SK-MEL-5 (cell line): Measurements from ENCODE around the gene CDH4. TPM values are rescaled to one million over a fixed set of nuclear protein-coding genes. Genes with fewer than 3 reads are reported as not detected.
A peak's percentile ranks its signal among the peaks of the same experiment; 100 is the strongest.

Experiments
- DNase-seq: peaks from one replicate; pipeline ENCODE4 v3.0.0-alpha.2; 2016; ENCODE audit warnings: low read depth, low spot score
- in situ Hi-C: cut with HindIII; loops from 2 replicates; pipeline ENCODE4 v1.10.0; 2016; ENCODE audit warnings: low sequenced_read_pairs, high pct_unique_total_duplicates, low pct_unique_long_range_greater_than_20kb
- total RNA-seq: library from RNA; depleted of rRNA; stranded (reverse); fragments of >200 nt; shearing (Covaris generic); gene quantifications from 2 replicates; pipeline ENCODE4 v1.2.3, GENCODE V29; 2014

CDH4 gene
- total RNA-seq, 1 experiment from 2014 or later = not detected

DNA sequence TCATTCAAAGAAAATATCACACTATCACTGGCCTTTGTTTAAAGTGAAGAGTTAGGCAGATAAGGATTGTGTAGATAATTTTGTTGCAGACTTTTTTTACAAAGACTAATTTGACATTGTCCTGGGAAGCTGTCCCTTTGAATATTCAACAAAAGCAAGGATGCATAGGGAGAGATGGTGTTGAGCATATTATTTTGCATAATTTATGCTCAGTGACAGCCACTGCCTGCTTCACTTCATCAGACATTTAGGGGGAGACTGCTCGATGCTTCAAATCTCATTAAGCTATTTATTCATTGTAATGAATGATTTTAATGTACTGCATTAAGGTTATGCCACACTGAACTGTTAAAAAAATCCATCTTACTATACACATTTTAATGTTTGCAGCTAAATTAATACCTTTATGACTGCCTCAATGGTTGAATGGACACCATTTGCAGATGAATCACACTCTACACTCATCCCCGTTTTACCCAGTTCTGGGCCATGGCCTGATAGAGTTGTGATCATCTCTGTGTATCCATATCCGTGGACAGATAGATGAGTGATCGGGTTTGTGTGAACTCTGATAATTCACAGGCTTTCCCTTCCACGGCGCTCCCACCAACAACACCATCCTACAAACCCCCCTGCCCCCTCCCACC is 128.0 kb downstream of the CDH4 start:
- in situ Hi-C loops = no loop called here
- no peak for DNase-seq

GRCh38 chr20:61380545-61380915 is 128.5 kb downstream of the CDH4 start:
- DNase-seq = no peak
- in situ Hi-C loops = no loop called here

GRCh38 chr20:61382194-61382593 is 130.1 kb downstream of the CDH4 start:
- in situ Hi-C loops = no loop called here
- no peak for DNase-seq

- in situ Hi-C loops = no loop called here
- peak; percentile 24 for DNase-seq
These were observed 133.2 kb downstream of the CDH4 start for GRCh38 chr20:61385296-61385695.

GRCh38 chr20:61385731-61386130 is 133.7 kb downstream of the CDH4 start:
- no peak for DNase-seq
- in situ Hi-C loops = no loop called here

DNA sequence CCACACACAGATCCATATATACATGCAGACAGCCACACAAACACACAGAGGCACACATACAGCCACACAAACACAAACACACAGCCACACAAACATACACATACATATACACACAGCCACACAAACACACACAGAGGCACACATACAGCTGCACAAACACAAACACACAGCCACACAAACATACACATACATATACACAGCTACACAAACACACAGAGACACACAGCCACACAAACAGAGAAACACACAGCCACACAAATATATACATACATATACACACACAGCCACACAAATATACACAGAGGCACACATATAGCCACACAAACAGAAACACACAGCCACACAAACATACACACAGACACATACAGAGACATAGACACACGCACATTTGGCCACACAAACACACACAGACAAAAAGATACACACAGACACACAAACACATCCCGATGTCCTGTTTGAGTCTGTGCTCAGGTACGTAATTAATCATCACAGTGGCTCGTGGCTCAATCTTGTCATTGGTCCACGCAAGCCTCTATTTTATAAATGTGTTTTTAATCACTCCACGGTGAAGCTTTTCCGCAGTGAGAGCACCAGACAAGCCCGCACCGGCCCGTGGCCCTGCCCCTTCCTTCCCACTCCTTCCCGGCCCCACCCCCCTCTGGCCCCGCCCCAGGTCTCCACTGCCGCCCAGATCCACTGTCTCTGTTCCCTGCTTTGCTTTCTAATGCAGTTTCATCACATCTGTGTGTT is 135.3 kb downstream of the CDH4 start:
- in situ Hi-C loops = no loop called here
- DNase-seq = peak; percentile 27

DNA sequence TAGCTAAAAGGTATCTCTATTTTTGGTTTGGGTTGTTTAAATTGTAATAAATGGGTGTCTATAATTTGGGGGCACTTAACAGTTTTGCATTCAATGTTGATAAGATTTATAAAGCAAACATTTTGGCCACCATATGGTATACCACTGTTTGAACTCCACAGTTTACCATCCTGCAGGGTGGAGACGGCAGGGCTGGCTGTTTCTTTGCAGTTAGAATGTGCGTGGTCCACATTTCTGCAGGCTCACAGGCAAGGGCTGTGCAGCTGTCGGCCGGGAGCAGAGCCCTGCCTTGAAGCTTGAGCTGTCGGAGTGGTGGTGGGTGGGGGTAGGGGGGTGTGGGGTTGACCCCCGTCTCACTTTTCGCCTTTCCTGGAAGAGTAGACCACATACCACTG is 135.9 kb downstream of the CDH4 start:
- no peak for DNase-seq
- in situ Hi-C loops = no loop called here

DNA sequence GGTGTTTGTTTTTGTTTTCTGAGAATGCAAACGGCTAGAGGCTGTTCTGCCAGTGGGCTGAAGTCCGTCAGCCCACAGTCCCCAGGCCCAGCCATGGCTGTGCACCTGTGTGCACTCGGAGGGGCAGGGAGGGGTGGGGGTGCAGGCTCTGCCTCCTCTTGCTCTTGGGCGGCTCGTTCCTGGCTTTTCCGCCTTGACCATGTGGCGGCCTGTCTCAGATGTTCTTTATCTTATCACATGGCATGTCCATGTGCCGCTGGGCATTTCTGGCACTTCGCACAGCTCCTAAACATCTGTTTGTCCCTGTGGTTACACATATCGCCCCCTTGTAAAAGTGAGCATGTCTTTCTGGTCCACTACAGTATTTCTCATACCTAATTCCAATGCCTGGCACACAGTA is 137.0 kb downstream of the CDH4 start:
- in situ Hi-C loops = no loop called here
- no peak for DNase-seq

GRCh38 chr20:61391185-61391584 is 139.1 kb downstream of the CDH4 start:
- in situ Hi-C loops = no loop called here

DNA sequence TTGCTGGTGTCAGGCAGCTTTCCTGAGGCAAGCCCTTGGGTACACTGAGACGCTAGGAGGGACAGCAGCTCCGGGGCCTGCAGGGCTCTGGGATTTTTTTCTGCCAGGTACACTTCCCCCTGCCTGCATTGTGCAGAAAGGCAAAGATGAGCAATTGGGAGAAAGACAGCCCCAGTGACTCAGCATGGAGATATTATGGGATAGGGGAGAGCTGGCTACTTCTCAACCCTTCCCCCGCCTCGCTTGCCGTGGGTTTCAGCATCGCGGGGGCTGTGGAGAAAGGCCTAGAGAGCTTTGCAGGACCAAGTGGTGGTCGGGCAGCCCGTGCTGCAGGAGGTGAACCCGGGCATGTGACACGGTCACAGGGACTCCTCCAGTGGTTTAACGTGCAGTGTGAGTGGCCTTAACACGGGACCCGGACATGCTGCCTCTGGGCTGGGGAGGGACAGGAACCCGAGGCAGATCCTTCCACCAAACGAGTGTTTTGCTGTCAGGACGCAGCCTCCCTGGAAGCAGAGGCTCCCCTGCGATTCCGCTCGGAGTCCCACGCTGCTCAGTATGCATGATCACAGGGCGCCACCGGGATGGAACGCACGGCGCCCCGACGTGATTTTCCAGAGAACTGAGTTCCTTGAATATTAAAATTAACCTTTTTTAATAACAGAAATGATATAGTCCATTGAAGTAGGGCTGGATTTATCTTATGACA is 139.9 kb downstream of the CDH4 start:
- in situ Hi-C loops = no loop called here
- DNase-seq = no peak

More at GRCh38 chr20:61391185-61391584, 139.1 kb downstream of the CDH4 start:
- no peak for DNase-seq

DNA sequence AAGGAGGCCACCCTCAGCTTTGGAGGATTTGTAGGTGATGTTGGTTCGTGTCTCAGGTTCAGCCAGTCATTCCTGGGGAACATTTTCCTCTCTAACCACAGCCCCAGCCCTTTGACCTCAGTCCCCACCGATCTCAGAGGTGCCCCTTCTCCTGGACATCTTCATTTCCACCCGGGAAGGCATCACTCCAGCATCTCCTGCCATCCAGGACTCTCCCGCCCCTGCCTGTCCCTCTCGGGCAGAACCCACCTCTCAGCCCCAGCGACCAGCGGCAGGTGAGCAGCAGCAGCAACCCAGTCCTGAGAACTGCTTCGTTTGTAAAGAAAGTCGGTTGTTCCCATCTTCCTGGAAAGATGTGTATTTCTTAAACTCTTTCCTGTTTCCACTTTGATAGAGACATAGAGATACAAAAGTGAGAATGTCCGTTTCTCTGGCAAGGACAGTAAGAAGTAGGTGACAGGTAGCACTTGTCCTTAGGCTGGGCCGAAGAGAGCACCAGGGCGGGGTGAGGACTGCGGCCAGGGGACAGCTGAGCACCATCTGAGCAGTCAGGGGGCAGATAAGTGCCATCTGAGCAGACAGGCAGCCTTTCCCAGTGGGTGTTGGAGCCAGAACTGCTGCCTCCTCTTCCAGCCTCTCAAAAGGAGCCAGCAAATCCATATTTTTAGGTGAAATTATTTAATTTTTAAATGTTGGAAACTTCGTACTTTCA is 142.2 kb downstream of the CDH4 start:
- in situ Hi-C loops = no loop called here
- no peak for DNase-seq

DNA sequence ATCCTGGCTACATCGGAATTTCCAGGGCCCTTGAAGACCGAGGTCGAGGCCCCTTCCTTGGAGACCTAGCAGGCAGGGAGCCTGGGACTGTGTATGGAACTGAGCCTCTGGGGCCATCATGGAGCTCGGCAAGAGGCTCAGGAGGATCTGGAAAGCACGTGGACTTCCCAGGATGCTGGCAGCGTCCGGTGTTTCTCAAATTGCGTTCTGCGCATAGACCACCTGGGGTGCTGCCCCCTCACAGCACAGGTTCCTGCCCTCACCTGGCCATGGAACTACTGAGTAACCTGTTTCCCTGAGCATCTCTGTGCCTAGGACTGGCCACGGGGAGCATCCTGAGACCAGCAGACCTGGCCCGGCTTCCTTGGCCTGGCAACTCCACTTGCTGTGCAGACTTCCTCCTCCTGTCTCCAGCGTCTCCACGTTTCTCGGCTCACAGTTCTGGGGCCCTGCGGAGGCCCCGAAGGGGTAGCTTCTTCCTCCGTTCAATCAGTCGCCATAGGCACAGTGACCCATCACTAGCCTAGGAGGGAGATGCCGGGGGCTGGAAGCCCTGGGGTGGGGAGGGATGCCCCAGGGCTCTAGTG is 144.3 kb downstream of the CDH4 start:
- no peak for DNase-seq
- in situ Hi-C loops = no loop called here

- no peak for DNase-seq
- in situ Hi-C loops = no loop called here
These were observed 145.1 kb downstream of the CDH4 start for GRCh38 chr20:61397146-61397545.

DNA sequence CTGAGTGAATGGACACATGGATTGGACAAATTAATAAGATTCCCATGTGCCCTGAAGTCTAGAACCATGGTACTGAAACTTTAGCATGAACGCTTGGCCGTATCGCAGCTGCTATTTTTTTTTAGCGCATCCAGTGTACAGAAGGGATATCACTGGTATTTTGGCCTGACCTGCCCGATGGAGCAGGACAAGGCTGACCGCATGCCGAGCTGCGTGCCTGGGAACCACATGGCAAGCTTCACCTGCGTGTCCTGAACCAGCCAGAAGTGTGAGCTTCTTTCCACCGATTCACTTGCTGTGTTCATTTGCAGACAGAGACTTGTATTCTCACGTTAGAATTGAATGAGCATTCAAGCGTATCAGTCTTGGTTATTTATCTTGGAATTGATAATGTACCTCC is 145.7 kb downstream of the CDH4 start:
- DNase-seq = no peak
- in situ Hi-C loops = no loop called here

- DNase-seq = no peak
- in situ Hi-C loops = no loop called here
These were observed 147.4 kb downstream of the CDH4 start for GRCh38 chr20:61399433-61399832.

- DNase-seq = no peak
- in situ Hi-C loops = no loop called here
These were observed 148.4 kb downstream of the CDH4 start for GRCh38 chr20:61400499-61400898.

DNA sequence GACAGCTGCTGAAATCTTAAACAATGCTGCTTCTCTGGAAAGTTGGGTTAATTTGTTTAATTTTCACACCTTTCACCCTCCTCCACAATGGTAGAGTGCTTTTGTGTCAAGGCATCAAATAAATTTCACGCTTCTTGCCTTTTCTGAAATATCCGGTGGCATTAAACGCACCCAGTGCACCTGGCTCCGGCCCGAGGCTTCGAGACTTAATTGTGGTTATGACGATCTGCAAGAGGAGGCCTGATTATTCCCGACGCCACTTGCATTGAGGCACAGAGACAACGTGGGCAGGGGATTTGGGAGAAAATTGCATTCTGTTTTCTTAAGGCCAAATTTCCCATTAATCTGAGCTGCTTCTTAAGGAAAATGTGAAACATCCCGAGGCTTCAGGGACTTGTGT is 152.2 kb downstream of the CDH4 start:
- DNase-seq = no peak
- in situ Hi-C loops = no loop called here

- in situ Hi-C loops = no loop called here
- no peak for DNase-seq
These were observed 152.9 kb downstream of the CDH4 start for GRCh38 chr20:61405007-61405406.
